HG02759 (cell line): Measurements from ENCODE around the gene TNFRSF4.

Experiments
- ATAC-seq: cut with Tn5 transposase; IDR thresholded peaks from one replicate; pipeline ENCODE4 v1.9.1; 2021; ENCODE audit warnings: mild to moderate bottlenecking, moderate library complexity; ENCODE audit not compliant: unreplicated experiment

TNFRSF4 gene

DNA sequence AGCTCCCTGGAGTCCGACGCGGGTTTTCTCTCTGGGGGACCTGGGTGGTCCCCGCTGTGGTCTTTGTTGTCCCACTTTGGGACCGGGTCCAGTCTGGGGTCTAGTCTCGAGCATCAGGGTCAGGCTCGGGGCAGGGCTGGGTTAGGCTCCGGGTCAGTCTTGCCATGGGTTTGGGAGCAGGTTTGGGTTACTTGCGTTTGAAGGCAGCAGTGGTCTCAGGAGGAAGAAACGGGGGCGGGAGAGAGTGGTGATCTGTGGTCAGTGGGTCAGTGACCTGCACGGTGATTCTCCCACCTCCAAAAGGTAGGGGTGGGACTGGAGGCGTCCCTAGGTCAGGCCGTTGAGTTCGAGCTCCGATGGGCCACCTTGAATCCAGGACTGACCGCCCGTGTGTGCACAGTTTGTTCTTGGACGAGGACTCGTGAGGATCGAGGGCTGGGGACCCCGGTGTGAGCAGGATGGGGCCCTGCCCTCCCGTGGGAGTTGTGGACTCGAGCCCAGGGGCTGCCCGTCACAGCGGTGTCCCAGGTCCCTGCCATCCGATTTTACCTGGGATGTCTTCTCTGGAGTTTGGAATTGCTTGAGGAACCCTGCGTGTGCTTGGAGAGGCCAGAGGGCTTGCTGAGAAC lies 20.3 kb upstream of the TNFRSF4 start:
- ATAC-seq = no peak

DNA sequence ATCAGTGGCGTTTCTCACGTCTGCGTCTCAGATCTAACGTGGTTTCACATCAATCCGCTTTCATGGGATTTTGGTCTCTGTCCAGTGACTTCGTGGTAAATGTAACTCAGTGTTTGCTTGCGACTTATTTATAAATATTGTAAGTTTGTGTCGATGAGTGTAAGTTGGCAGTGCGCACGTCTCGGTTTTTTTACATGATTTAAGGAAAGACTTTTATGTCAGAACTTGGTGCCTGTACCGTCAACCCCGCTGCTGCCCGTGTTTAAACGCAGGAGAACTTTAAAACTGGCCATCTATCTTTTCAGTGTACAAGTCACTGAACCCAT lies 19.6 kb upstream of the TNFRSF4 start:
- ATAC-seq = no peak

DNA sequence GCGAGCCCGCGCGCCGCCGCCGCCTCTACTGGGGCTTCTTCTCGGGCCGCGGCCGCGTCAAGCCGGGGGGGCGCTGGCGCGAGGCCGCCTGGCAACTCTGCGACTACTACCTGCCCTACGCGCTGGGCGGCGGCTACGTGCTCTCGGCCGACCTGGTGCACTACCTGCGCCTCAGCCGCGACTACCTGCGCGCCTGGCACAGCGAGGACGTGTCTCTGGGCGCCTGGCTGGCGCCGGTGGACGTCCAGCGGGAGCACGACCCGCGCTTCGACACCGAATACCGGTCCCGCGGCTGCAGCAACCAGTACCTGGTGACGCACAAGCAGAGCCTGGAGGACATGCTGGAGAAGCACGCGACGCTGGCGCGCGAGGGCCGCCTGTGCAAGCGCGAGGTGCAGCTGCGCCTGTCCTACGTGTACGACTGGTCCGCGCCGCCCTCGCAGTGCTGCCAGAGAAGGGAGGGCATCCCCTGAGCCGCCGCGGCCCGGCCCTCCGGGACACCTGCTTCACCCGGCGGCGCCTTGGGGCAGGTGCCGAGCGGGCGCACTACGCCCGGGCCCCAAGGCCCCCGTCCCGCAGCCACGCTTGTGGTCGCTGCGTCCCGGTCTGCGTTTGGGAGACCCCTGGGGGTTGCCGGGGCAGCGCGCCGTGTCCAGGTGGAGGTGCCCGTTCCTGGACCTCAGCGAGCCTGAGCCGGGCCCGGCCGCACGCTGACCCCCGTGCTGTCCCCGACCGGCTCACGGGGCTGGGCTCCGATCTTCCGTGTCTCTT lies 19.0 kb upstream of the TNFRSF4 start:
- no peak for ATAC-seq

DNA sequence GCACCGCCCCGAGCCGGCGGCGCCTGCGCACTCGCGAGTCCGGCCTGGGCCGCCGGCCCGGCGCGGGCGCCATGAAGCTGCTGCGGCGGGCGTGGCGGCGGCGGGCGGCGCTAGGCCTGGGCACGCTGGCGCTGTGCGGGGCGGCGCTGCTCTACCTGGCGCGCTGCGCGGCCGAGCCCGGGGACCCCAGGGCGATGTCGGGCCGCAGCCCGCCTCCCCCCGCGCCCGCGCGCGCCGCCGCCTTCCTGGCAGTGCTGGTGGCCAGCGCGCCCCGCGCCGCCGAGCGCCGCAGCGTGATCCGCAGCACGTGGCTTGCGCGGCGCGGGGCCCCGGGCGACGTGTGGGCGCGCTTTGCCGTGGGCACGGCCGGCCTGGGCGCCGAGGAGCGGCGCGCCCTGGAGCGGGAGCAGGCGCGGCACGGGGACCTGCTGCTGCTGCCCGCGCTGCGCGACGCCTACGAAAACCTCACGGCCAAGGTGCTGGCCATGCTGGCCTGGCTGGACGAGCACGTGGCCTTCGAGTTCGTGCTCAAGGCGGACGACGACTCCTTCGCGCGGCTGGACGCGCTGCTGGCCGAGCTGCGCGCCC lies 18.3 kb upstream of the TNFRSF4 start, which contains the start of gene B3GALT6:
B3GALT6 (plus strand) TSS at position 30 of the 588 bp plus-strand sequence; CDS start at position 72, 42 bp downstream.
- ATAC-seq = no peak

DNA sequence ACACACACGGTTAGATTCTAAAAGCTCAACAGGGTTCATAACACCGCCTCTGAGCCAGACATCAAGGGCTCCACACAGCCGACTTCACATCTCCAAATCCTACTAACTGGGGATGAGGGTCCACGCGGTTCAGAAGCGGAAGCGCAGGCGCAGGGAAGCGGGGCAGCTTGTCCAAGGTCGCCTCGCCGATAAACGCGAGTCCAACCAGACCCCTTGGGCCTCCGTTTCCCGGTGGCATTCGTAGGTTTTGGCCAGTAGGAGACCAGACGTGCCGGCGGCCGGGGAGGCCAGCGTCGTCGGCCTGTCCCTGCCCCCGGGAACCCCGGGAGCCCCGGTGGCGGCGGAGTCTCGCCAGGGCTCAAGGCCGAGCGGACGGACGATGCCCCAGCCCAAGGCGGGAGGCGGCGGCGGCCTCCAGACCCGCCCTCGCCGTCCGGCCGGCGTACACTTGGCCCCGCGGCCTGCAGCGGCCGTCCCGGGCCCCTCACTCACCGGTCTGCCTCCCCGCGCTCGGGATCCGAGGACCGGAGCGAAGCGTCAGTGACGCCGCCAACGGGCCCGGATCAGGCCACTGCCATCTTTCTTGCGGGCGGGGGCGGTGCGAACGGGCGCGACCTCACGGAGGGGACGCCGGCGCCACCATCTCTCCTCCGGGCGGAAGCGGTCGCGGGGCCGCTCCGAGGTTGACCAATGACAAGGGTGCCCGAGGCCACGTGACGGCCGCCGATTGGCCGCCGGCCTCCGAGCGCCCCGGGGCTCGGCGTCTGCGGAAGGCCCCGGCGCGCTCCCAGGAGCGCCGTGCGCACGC lies 17.7 kb upstream of the TNFRSF4 start, which contains the start of gene SDF4:
SDF4 (minus strand) TSS at position 602 of the 808 bp plus-strand sequence. CDS start 3,229 bp downstream, outside the sequence.
- ATAC-seq = peak; percentile 91

DNA sequence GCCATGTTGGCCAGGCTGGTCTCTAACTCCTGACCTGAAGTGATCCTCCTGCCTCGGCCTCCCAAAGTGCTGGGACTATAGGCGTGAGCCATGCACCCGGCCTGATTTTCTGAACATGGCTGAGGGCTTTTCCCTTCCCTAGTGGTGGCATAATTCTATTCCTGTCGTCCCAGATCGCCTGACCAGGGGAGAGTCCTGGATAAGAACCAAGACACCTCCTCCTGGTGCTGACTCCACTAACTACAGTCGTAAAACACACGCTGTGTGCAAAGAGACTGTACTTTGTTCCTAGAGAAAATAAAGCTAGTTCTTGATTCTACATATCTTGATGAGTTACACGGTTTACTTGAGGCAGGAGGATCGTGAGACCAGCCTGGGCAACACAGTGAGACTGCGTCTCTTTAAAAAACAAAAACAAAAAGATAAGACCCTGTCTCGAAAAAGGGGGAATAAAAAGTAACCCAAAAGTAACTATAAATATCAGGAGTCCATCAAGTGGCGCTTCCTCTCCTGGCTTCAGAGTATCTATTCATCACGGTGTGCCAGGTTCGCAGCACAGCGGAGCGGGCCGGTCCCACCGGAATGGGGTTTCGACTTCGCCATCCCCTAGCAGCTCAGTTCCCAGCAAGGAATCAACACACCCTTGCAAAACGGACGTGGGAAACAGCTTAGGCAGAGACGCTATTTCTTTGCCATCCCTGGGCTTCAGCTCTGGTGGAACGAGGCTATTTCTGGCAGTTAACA lies 16.9 kb upstream of the TNFRSF4 start:
- no peak for ATAC-seq

DNA sequence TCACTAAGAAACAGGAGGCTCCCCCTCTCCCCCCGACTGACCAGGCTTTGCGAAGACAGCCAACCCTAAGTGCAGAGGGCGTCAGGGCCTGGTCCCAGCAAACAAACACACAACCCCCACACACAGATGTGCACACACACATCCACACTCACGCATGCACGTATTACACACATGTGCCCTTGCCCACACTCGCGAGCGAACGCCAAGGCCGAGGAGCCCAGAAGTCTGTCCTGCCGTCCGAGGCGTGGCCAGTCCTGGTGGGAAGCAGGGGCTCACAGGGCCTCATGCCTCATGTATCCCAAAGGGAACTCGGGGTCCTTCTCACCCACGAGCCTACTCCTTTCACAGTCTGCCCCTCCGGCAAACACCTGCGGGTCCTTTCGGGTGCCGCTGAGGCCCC lies 15.8 kb upstream of the TNFRSF4 start:
- no peak for ATAC-seq

DNA sequence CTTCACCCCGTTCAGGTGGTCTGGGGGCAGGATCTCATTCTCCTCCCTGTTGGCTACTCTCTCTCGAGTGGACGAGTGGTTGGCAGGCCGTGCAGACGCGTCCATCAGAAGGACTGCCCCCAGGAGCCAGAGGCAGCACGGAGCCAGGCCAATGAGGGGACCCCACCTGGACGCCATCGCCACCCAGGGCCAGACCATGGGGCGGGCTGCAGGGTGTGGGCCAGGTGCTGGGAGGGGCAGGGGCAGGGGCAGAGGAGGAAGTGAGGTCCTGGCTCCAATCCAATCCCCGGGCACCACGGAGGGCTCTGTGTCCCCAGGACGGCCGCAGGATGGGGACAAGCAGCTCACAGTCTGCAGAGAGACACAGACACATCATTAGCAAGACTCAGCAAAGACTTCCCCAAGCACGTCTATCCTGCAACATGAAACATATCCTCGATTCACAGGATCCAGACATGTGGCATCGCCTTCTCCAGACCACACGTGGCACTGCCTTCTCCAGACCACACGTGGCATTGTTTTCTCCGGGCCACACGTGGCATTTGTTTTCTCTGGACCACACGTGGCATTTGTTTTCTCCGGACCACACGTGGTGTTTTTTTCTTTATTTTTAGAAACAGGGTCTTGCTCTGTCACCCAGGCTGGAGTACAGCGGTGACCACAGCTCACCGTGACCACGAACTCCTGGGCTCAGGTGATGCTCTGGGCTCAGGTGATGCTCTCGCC lies 14.8 kb upstream of the TNFRSF4 start:
- ATAC-seq = no peak

DNA sequence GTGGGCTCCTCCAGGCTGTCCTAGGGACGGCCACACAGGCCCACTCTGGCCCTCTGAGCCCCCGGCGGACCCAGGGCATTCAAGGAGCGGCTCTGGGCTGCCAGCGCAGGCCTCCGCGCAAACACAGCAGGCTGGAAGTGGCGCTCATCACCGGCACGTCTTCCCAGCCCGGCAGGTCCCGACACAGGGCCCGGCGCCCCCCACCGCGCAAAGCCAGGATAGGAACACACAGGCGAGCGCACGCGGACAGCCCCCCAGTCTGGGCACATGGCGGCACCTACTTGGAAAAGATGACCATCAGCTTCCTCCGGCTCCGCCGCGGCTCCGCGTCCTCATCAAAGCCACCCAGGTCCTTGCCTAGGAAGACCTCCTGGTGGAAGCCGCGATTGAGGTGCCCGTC lies 14.2 kb upstream of the TNFRSF4 start:
- no peak for ATAC-seq

DNA sequence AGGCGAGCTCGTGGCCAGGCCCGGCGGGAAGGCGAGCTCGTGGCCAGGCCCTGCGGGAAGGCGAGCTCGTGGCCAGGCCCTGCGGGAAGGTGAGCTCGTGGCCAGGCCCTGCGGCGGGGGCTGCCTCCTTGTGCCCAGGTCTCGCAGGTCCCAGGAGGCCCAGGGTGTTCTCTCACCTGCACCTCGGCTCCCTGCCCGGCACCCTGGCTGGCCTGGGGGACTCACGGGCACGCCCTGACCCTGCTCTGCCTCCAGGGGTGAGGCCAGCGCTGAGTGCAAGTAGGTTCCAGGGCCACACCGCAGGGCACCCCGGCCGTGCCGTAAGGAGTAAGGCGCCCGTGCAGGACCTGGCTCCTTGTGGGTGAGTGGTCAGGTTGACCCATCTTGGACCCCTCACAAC lies 13.4 kb upstream of the TNFRSF4 start:
- no peak for ATAC-seq

DNA sequence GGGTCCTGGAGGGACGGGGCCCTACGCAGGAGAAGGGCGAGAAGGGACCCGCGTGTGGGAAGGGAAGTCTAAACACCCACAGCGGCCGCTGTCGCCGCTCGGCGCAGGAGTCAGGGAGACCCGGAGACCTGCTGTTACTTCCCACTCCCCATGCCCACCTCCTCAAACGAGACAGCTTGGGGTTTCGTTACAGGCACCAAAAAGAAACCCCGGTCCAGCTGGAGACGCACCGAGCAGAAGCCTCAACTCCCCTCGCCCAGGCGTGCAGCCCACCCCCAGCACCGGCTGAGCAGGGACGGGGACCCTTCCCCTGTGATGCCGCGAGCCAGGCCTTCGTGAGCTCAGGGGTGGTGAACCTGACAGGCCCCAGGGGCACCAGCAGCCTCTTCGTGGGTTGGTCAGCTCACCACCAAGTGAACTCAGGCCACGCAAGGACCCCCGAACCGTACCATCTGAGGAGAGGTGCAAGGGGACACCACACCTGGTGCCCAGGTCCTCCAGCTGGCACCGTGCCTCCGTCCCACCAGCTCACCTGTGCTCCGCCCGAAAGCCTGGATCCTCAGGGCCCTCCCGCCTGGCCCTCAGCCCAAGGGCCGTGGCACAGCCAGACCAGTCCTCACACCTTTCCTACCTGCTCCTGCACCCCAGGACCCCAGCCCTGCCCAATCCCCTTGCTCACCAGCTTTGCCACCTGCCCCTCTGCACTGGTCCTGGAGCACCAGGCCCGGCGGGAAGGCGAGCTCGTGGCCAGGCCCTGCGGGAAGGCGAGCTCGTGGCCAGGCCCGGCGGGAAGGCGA lies 12.8 kb upstream of the TNFRSF4 start:
- no peak for ATAC-seq

DNA sequence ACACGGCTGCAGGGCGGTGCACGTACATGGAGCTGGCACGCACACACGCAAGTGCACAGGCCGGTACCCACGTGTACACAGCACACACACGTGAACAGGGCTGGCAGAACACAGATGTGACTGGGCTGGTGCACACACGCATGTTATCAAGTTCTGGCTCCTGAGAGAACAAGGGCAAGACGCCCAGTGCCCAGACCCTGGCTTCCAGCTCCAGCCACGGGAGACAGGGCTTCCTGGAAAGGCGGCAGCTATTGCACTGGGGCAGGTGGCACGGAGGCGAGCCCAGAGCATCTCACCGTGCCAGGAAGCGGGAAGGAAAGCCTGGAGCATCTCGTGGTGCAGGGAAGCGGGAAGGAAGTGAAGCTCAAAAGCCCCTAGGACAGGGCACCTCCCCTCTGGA lies 12.0 kb upstream of the TNFRSF4 start:
- ATAC-seq = no peak

DNA sequence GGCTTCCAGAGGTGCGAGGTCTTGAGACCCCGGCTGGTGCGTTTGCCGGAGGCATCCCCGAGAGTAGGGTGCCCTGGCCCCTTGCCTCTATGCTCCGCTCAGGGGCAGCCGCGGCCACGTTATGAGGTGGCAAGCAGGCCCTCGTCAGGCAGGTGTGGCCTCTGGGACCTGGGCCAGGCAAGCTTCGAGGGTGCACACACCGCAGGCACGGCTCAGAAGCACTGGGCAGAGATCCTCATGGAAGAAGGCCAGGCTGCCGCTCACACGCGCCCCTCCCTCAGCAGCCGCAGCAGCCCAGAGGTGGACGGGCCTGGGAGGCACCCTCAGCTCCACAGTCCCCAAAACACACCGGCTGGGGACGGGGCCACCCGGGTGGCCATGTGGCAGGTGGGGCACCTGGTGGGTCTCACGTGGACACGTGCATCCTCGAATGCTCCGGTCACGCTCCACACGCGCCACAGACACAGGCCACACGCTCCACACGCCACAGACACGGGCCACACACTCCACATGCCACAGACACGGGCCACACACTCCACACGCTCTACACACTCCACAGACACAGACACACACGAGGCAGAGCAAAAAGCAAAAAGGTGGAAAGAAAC lies 11.4 kb upstream of the TNFRSF4 start:
- ATAC-seq = no peak

DNA sequence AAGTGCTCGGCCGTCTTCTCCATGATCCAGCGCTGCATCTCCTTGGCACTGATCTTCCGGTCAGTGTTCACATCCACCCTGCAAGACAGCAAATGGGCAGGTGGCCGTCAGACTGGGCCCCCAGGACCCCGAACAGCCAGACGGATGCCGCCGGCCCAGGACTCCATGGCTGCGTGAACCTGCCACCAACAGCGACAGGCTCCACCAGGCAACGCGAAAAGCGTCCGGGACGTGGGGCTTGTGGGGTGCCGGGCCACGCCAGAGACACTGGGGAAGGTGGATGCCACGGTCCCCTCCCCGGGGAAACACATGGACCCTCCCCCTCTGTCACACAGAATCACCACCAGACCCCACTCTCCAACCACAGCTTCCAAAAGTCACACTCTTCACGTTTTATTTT lies 9.9 kb upstream of the TNFRSF4 start:
- no peak for ATAC-seq

DNA sequence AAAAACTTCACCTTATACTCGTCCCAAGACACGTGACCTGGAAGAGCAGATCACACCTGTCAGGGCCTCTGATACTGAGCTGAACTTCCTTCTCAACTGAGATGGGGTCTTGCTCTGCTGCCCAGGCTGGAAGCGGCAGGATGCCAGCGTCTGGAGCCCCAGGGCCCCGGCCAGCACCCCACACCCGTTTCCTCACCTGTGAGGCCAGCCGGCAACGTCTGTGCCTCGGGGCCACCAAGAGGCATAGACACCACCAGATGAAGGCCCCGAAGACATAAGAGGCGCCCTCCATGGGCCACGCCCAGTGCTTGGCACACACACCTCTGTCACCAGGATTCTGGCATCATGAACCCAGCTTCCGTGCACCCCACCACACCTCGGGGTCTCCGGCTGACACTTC lies 9.4 kb upstream of the TNFRSF4 start:
- no peak for ATAC-seq

DNA sequence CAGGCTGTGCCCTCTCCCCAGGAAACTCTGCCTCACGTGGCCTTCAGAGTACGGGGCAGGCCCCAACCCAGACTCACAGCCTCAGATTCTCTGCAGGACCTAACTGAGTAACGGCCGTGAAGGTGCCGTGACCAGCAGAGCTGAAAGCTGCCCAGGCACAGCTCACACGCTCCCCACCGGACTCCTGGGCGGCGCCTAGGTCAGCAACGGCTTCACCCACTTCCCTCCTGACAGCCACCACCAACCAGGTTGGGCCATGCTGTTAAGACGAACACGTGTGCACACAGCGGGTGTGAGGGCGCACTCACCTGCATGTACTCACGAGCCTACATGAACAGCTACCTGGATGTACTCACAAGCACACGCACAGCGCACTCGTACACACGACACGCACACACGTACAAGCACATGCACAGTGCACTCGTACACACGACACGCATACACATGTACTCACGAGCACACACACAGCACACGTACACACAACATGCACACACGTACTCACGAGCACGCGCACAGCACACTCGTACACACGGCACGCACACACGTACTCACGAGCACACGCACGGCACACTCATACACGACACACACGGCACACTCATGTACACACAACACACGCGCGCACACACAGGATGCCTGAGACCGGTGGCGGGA lies 8.7 kb upstream of the TNFRSF4 start:
- ATAC-seq = no peak

DNA sequence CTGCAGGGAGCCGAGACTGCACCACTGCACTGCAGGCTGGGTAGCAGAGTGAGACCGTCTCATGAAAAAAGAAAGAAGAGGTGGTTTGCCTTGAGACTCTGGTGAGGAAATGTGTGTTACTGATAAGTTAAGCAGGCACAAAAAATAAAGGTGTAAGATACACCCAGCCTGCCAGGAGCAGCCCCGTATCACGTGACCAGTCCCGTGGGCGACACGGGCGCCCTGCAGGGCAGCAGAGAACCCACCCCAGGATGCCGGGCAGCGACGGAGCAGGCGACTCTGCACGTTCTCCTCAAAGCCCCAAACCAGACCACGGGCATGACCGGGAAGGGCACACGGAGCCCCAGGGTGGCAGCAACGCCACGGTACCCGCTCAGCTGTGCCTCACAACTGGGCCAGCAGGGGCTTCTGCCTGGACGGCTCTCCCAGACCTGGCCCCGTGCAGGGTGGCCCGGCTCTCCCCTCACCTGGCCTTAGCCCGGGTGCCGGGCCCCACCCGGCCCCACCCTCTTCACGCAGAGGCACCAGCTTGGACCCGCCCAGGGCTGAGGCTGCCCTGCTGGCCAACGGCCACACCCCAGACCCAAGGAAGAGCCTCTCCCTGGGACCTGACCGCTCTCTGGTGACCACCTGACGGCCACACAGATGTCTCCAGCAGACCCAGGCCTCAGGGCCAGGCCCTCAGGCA lies 8.1 kb upstream of the TNFRSF4 start:
- ATAC-seq = no peak

DNA sequence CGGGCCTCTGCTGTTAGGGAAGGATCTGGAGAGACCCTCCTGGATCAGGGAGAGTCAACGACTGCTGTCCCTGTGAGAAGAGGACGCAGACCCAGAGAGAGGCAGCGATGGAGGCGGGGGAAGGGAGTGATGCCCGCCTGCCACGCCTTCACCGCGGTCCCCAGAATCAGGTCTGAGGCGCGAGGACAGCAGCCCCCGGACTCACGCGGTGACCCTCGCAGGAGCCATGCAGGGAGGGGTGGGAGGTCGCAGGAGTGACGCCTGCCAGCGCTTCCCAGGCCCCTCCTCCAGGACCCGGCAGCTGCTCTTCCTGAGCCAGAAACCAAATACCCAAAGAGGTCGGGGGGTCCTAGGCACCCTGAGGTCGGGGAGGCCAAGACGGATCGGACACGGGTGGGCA lies 6.2 kb upstream of the TNFRSF4 start:
- ATAC-seq = no peak
